ENCODE measurements around the gene GALNT1. TPM values are rescaled to one million over a fixed set of nuclear protein-coding genes. Genes with fewer than 3 reads are reported as not detected.

Gene GALNT1
- total and polyA plus RNA-seq, 8 donors = 11.2 to 83.9 (median 13.8) TPM

GRCh38 chr18:35747894-35748472 lies 166.4 kb downstream of the GALNT1 start:
- no peak for DNase-seq
- WGBS, 5 donors = 45 to 56% (median 51%) methylated on average over 6 to 7 of the region's 7 CpGs
- H3K27me3 ChIP-seq = peaks cover 0 to 5% (median 0%) of the 10 kb centered on the region in 3 donors
- H3K27ac ChIP-seq = no peak overlapping the region
- peaks cover 0 to 4% (median 0%) of the 10 kb centered on the region in 4 donors for H3K9me3 ChIP-seq
- TF ChIP-seq CTCF (IDR thresholded peaks at IDR 0.05) (no peak), POLR2AphosphoS5 (IDR thresholded peaks at IDR 0.05) (no peak), POLR2A (IDR thresholded peaks at IDR 0.05) (no peak), EP300 (IDR thresholded peaks at IDR 0.05) (no peak)
- intact Hi-C loops (cut with DNase I; ENCODE audit: low total_unique reads) = no loop called here
- H3K4me1 ChIP-seq = no peaks in the 10 kb centered on the region
- H3K4me3 ChIP-seq = no peak overlapping the region
- H3K36me3 ChIP-seq = no peaks in the 10 kb centered on the region

- no peak overlapping the region for H3K27ac ChIP-seq
- no peak overlapping the region for H3K4me3 ChIP-seq
- DNase-seq = no peak
- peaks cover 0 to 4% (median 0%) of the 10 kb centered on the region in 4 donors for H3K9me3 ChIP-seq
- TF ChIP-seq CTCF (IDR thresholded peaks at IDR 0.05) (no peak), POLR2AphosphoS5 (IDR thresholded peaks at IDR 0.05) (no peak), POLR2A (IDR thresholded peaks at IDR 0.05) (no peak)
- H3K4me1 ChIP-seq = no peaks in the 10 kb centered on the region
- H3K36me3 ChIP-seq = no peaks in the 10 kb centered on the region
- 80 to 89% (median 84%) methylated on average over 5 of the region's 5 CpGs for WGBS, 5 donors
- peaks cover 0 to 10% (median 0%) of the 10 kb centered on the region in 3 donors for H3K27me3 ChIP-seq
- intact Hi-C loops (cut with DNase I; ENCODE audit: low total_unique reads) = loop anchor here (5.0 kb wide), 2 partner anchors 203 to 533 kb away; no protein-coding TSS in a partner anchor
Observed at GRCh38 chr18:35749701-35750100, 168.2 kb downstream of the GALNT1 start.

GRCh38 chr18:35750929-35751328 lies 169.4 kb downstream of the GALNT1 start:
- Histone ChIP-seq H3K4me1 (no peaks in the 10 kb centered on the region), H3K9me3 (no peaks in the 10 kb centered on the region), H3K4me3 (no peak overlapping the region), H3K27ac (no peak overlapping the region), H3K27me3 (peaks cover 0 to 14% (median 0%) of the 10 kb centered on the region in 3 donors), H3K36me3 (no peaks in the 10 kb centered on the region)
- intact Hi-C loops (cut with DNase I; ENCODE audit: low total_unique reads) = loop anchor here (5.0 kb wide), 2 partner anchors 201 to 531 kb away; no protein-coding TSS in a partner anchor
- TF ChIP-seq EP300 (IDR thresholded peaks at IDR 0.05) = no peak
- TF ChIP-seq POLR2A (IDR thresholded peaks at IDR 0.05) = no peak
- no peak for TF ChIP-seq POLR2AphosphoS5 (IDR thresholded peaks at IDR 0.05)
- no peak for DNase-seq
- WGBS, 5 donors = 54 to 63% (median 57%) methylated on average over 2 of the region's 2 CpGs

GRCh38 chr18:35753306-35753910 lies 171.9 kb downstream of the GALNT1 start:
- no peaks in the 10 kb centered on the region for H3K36me3 ChIP-seq
- intact Hi-C loops (cut with DNase I; ENCODE audit: low total_unique reads) = loop anchor here (5.0 kb wide), 2 partner anchors 199 to 529 kb away; no protein-coding TSS in a partner anchor
- 80 to 92% (median 87%) methylated on average over 5 of the region's 5 CpGs for WGBS, 5 donors

More at GRCh38 chr18:35753306-35753910, 171.9 kb downstream of the GALNT1 start:
- peaks cover 0 to 13% (median 0%) of the 10 kb centered on the region in 3 donors for H3K27me3 ChIP-seq
- no peak overlapping the region for H3K27ac ChIP-seq
- H3K4me1 ChIP-seq = no peaks in the 10 kb centered on the region
- no peak overlapping the region for H3K4me3 ChIP-seq
- DNase-seq = no peak
- H3K9me3 ChIP-seq = no peaks in the 10 kb centered on the region
- no peak for TF ChIP-seq POLR2A (IDR thresholded peaks at IDR 0.05)
- TF ChIP-seq POLR2AphosphoS5 (IDR thresholded peaks at IDR 0.05) = no peak
- no peak for TF ChIP-seq EP300 (IDR thresholded peaks at IDR 0.05)
- no peak for TF ChIP-seq CTCF (IDR thresholded peaks at IDR 0.05)

Measured in stomach (tissue), 9 donors.